ENCODE measurements around the gene KLK11. TPM values are rescaled to one million over a fixed set of nuclear protein-coding genes. Genes with fewer than 3 reads are reported as not detected.

KLK11 gene
- total RNA-seq, 1 donor from 2014 or later: not detected

GRCh38 chr19:50972795-50973376, 53.5 kb downstream of the KLK11 start:
- Histone ChIP-seq H2AFZ (replicated peaks) (no peak overlapping the region), H3K4me2 (no peak overlapping the region), H3K36me3 (no peaks in the 10 kb centered on the region), H3K4me1 (no peaks in the 10 kb centered on the region), H3K4me3 (no peak overlapping the region), H3K79me2 (ENCODE audit: low read depth) (no peaks in the 10 kb centered on the region), H3K27me3 (no peaks in the 10 kb centered on the region), H3F3A (ENCODE audit: low read depth) (peaks cover 7% of the 10 kb centered on the region), H3K9ac (no peak overlapping the region), H4K20me1 (ENCODE audit: low read depth) (no peaks in the 10 kb centered on the region), H3K9me3 (ENCODE audit: low read depth) (no peaks in the 10 kb centered on the region), H3K27ac (no peak overlapping the region)
- Mint-ChIP-seq H3K9me3 (peaks cover 2% of the 10 kb centered on the region), H3K27me3 (ENCODE audit: insufficient read depth, low read depth) (peaks cover 16% of the 10 kb centered on the region), H3K36me3 (no peaks in the 10 kb centered on the region), H3K4me3 (no peak overlapping the region), H3K4me1 (peaks cover 20% of the 10 kb centered on the region), H3K27ac (no peak overlapping the region)
- DNase-seq (ENCODE audit: low spot score): no peak
- TF ChIP-seq EZH2phosphoT487 (IDR thresholded peaks at IDR 0.05): no peak
- TF ChIP-seq EZH2 (IDR thresholded peaks at IDR 0.05): no peak
- no peak for TF ChIP-seq CTCF (IDR thresholded peaks at IDR 0.05)

Other genes starting within 250 kb of the KLK11 start
- gene ACP4, start 236.2 kb downstream of the KLK11 start, total RNA-seq (ENCODE audit: low replicate concordance): not detected in 2 replicates
- not detected in 2 replicates for gene KLK1, start 202.8 kb downstream of the KLK11 start, total RNA-seq (ENCODE audit: low replicate concordance)
- gene KLK15, start 193.0 kb downstream of the KLK11 start, total RNA-seq (ENCODE audit: low replicate concordance): not detected in 2 replicates
- not detected in 2 replicates for gene KLK3, start 171.7 kb downstream of the KLK11 start, total RNA-seq (ENCODE audit: low replicate concordance)
- not detected in 2 replicates for gene KLK2, start 153.2 kb downstream of the KLK11 start, total RNA-seq (ENCODE audit: low replicate concordance)
- gene KLK4, start 115.2 kb downstream of the KLK11 start, total RNA-seq (ENCODE audit: low replicate concordance): 0.68 TPM in 1 of 2 replicates, not detected in the other
- gene KLK5, start 73.6 kb downstream of the KLK11 start, total RNA-seq (ENCODE audit: low replicate concordance): not detected in 2 replicates
- not detected in 2 replicates for gene KLK6, start 57.0 kb downstream of the KLK11 start, total RNA-seq (ENCODE audit: low replicate concordance)
- 0.28 and 0.36 TPM in 2 replicates for gene KLK7, start 42.7 kb downstream of the KLK11 start, total RNA-seq (ENCODE audit: low replicate concordance)
- gene KLK8, start 25.0 kb downstream of the KLK11 start, total RNA-seq (ENCODE audit: low replicate concordance): 0.46 TPM in 1 of 2 replicates, not detected in the other
- 1.9 TPM in 1 of 2 replicates, not detected in the other for gene KLK10, start 6.9 kb downstream of the KLK11 start, total RNA-seq (ENCODE audit: low replicate concordance)
- gene KLK12, start 8.4 kb upstream of the KLK11 start, total RNA-seq (ENCODE audit: low replicate concordance): not detected in 2 replicates
- not detected in 2 replicates for gene KLK13, start 38.5 kb upstream of the KLK11 start, total RNA-seq (ENCODE audit: low replicate concordance)
- not detected in 2 replicates for gene KLK14, start 56.3 kb upstream of the KLK11 start, total RNA-seq (ENCODE audit: low replicate concordance)
- gene CTU1, start 81.8 kb upstream of the KLK11 start, total RNA-seq (ENCODE audit: low replicate concordance): 0.24 and 5.6 TPM in 2 replicates
- gene SIGLEC9, start 98.3 kb upstream of the KLK11 start, total RNA-seq (ENCODE audit: low replicate concordance): not detected in 2 replicates
- gene SIGLEC7, start 115.7 kb upstream of the KLK11 start, total RNA-seq (ENCODE audit: low replicate concordance): not detected in 2 replicates
- not detected in 2 replicates for gene CD33, start 198.5 kb upstream of the KLK11 start, total RNA-seq (ENCODE audit: low replicate concordance)
- gene SIGLECL1, start 224.5 kb upstream of the KLK11 start, total RNA-seq (ENCODE audit: low replicate concordance): not detected in 2 replicates